ENCODE data around the gene CALML4. TPM values are rescaled to one million over a fixed set of nuclear protein-coding genes. Genes with fewer than 3 reads are reported as not detected.
"Not testable (repeated sequence)": the region's sequence is repeated elsewhere in the genome, so short reads cannot be mapped to it uniquely, and the experiment has no call there.

Gene CALML4
- total RNA-seq, 1 experiment from 2014 or later: 2.4 TPM

GRCh38 chr15:68210409-68210756 is 5.3 kb upstream of the CALML4 start:
- in situ Hi-C loops (cut with HindIII; ENCODE audit: low sequenced_read_pairs): no loop called here
- no peak for DNase-seq (ENCODE audit: low spot score)

- no peak for DNase-seq (ENCODE audit: low spot score)
- in situ Hi-C loops (cut with HindIII; ENCODE audit: low sequenced_read_pairs): no loop called here
These were observed 4.7 kb upstream of the CALML4 start for GRCh38 chr15:68209735-68210408.

- in situ Hi-C loops (cut with HindIII; ENCODE audit: low sequenced_read_pairs): no loop called here
- DNase-seq (ENCODE audit: low spot score): no peak
These were observed 4.1 kb upstream of the CALML4 start for GRCh38 chr15:68209272-68209671.

GRCh38 chr15:68208636-68209240 is 3.6 kb upstream of the CALML4 start:
- in situ Hi-C loops (cut with HindIII; ENCODE audit: low sequenced_read_pairs): no loop called here
- no peak for DNase-seq (ENCODE audit: low spot score)

GRCh38 chr15:68208136-68208535 is 3.0 kb upstream of the CALML4 start:
- in situ Hi-C loops (cut with HindIII; ENCODE audit: low sequenced_read_pairs): no loop called here
- DNase-seq (ENCODE audit: low spot score): no peak

GRCh38 chr15:68207176-68207935 is 2.2 kb upstream of the CALML4 start:
- DNase-seq (ENCODE audit: low spot score): no peak
- in situ Hi-C loops (cut with HindIII; ENCODE audit: low sequenced_read_pairs): no loop called here

- DNase-seq (ENCODE audit: low spot score): no peak
- in situ Hi-C loops (cut with HindIII; ENCODE audit: low sequenced_read_pairs): no loop called here
These were observed 1.6 kb upstream of the CALML4 start for GRCh38 chr15:68206711-68207151.

- in situ Hi-C loops (cut with HindIII; ENCODE audit: low sequenced_read_pairs): no loop called here
- no peak for DNase-seq (ENCODE audit: low spot score)
These were observed 915 bp upstream of the CALML4 start for GRCh38 chr15:68205954-68206539.

- DNase-seq (ENCODE audit: low spot score): no peak
These were observed 419 bp upstream of the CALML4 start for GRCh38 chr15:68205558-68205944.

GRCh38 chr15:68204361-68204760 is 771 bp downstream of the CALML4 start:
- DNase-seq (ENCODE audit: low spot score): no peak
- in situ Hi-C loops (cut with HindIII; ENCODE audit: low sequenced_read_pairs): no loop called here

More at GRCh38 chr15:68205558-68205944, 419 bp upstream of the CALML4 start:
- in situ Hi-C loops (cut with HindIII; ENCODE audit: low sequenced_read_pairs): no loop called here

- in situ Hi-C loops (cut with HindIII; ENCODE audit: low sequenced_read_pairs): no loop called here
These were observed 1.2 kb downstream of the CALML4 start for GRCh38 chr15:68203956-68204355.

GRCh38 chr15:68203486-68203885 is 1.6 kb downstream of the CALML4 start:
- DNase-seq (ENCODE audit: low spot score): no peak
- in situ Hi-C loops (cut with HindIII; ENCODE audit: low sequenced_read_pairs): no loop called here

More at GRCh38 chr15:68203956-68204355, 1.2 kb downstream of the CALML4 start:
- DNase-seq (ENCODE audit: low spot score): no peak

- DNase-seq (ENCODE audit: low spot score); in situ Hi-C loops (cut with HindIII; ENCODE audit: low sequenced_read_pairs): not testable (repeated sequence)
These were observed 2.1 kb downstream of the CALML4 start for GRCh38 chr15:68202994-68203393.

- DNase-seq (ENCODE audit: low spot score): no peak
- in situ Hi-C loops (cut with HindIII; ENCODE audit: low sequenced_read_pairs): no loop called here
These were observed 3.3 kb downstream of the CALML4 start for GRCh38 chr15:68201879-68202261.

- no peak for DNase-seq (ENCODE audit: low spot score)
- in situ Hi-C loops (cut with HindIII; ENCODE audit: low sequenced_read_pairs): no loop called here
These were observed 3.8 kb downstream of the CALML4 start for GRCh38 chr15:68201153-68201878.

GRCh38 chr15:68200016-68200861 is 4.9 kb downstream of the CALML4 start:
- in situ Hi-C loops (cut with HindIII; ENCODE audit: low sequenced_read_pairs): no loop called here
- DNase-seq (ENCODE audit: low spot score): no peak

GRCh38 chr15:68199340-68199739 is 5.8 kb downstream of the CALML4 start:
- in situ Hi-C loops (cut with HindIII; ENCODE audit: low sequenced_read_pairs): no loop called here

GRCh38 chr15:68197661-68198437 is 7.3 kb downstream of the CALML4 start:
- DNase-seq (ENCODE audit: low spot score): no peak
- in situ Hi-C loops (cut with HindIII; ENCODE audit: low sequenced_read_pairs): no loop called here

More at GRCh38 chr15:68199340-68199739, 5.8 kb downstream of the CALML4 start:
- DNase-seq (ENCODE audit: low spot score): no peak
